CD4-positive, alpha-beta T cell treated with Interleukin-2 at 100 ng/mL for 4 hours (primary cell): Measurements from ENCODE around the gene PCP2.
"Not testable (repeated sequence)": the region's sequence is repeated elsewhere in the genome, so short reads cannot be mapped to it uniquely, and the experiment has no call there.

Experiments used
- DNase-seq: peaks from one replicate; pipeline ENCODE4 v3.0.0-alpha.2; 2020; ENCODE audit warnings: low spot score

PCP2 gene

DNA sequence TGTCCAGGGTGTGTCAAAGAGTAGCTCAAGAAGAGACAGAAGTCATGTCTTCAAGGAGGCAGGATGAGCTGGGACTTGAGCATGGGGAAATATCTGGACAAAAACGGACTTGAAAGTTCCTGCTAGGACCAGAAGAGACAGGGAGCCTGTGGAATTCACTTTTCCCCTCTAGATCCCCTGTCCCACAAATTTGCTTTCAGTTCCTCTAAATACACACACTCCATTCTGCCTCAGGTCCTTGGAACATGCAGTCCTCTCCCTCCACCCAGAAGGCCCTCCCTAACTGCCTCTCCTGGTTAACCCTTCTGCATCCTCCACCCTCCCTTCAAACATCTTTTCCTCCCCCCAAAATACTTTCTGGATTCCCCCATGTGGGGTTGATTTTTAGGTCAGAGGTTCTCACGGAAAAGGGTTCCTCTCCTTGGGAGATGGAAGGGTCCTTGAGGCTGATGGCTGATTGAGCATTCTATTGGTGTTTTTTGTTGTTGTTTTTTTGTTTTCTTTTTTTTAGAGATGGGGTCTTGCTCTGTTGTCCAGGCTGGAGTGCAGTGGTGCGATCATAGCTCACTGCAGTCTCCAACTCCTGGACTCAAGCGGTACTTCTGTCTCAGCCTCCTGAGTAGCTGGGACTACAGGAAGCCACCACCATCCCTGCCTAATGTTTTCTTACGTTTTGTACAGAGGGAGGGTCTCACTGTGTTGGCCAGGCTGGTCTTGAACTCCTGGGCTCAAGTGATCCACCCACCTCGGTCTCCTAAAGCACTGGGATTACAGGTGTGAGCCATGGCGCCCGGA, 28.4 kb upstream of the PCP2 start:
- DNase-seq: no peak

DNA sequence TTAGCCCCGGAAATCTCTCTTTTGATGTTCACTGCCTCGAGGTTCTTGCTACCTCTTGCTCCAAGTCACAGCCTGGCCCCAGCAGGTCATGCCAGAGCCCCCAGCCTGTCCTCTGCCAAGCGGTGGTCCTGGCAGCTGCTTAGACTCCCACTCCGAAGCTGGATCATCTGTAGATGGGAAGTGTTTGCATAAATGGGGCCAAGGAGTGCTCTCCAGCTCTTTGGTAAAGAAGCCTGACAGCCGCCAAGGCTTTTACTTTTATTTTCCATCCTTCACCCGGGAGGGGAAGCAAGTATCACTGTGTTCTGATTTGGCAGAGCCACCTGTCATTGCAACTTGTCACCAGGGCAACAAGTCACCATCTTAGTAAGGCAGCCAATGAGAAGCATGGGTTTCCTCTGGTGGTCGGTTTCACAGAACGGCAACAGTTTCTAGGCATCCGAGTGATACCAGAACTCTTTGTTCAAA, 24.7 kb upstream of the PCP2 start:
- peak; percentile 58 for DNase-seq

GRCh38 chr19:7657131-7657751, 23.7 kb upstream of the PCP2 start:
- peak; percentile 23 for DNase-seq

GRCh38 chr19:7655581-7655980, 22.1 kb upstream of the PCP2 start:
- DNase-seq: no peak

- no peak for DNase-seq
Measured at GRCh38 chr19:7654401-7654800, 20.9 kb upstream of the PCP2 start.

DNA sequence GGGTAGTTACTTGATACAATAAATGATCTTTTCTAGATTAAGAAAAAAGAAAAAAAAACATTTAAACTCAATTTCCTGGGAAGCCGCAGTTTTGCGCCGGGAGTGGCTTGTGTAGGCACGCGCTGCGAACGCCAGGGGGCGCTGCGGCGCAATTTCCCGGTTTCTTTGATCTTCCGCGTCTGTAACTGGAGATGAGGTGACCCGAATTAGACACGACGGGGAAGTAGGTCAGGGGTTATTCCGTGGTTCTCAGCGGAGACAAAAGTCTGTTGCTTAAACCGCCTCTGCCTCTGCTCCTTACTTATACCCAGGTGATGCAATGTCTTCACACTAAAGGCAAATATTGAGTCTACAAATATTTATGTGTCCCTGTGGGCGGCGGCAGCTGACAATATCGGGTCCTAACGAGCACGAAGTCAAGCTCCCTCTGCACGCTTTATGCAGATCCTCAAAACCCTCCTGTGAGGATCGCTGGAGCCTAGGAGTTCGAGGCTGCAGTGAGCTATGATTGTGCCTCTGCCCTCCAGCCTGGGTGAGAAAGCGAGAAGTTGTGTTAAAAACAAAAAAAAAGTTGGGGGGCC, 18.6 kb upstream of the PCP2 start:
- DNase-seq: peak; percentile 87

GRCh38 chr19:7650148-7650547, 16.6 kb upstream of the PCP2 start:
- DNase-seq: no peak

DNA sequence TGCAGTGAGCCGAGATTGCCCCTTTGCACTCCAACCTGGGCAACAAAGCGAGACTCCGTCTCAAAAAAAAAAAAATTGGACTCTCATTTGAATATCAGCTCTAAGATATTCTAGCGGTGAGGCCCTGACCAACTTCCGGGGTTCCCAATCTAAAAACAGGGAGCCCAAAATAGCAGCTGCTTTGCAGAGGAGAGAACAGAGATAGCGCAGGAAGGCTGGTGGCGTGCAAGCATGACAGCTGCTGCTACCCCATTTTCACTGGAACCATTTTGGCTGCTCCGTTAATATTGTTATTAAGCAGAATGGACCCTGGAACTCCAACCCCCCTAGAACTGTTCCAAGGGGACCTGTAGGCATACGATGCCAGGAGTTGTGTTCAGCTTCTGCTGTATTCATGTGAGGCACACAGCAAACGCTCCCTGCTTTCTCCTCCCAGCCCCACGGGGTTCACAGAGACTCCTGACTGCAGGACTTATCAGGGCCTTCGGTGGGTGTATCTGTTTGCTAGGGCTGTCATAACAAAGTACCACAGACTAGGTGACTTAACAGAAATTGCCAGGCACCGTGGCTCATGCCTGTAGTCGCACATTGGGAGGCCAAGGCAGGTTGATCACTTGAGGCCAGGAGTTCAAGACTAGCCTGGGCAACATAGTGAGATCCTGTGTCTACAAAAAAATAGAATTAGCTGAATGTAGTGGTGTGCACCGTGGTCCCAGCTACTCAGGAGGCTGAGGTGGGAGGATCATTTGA, 14.9 kb upstream of the PCP2 start:
- DNase-seq: no peak

- DNase-seq: no peak
Measured at GRCh38 chr19:7647156-7647555, 13.6 kb upstream of the PCP2 start.

DNA sequence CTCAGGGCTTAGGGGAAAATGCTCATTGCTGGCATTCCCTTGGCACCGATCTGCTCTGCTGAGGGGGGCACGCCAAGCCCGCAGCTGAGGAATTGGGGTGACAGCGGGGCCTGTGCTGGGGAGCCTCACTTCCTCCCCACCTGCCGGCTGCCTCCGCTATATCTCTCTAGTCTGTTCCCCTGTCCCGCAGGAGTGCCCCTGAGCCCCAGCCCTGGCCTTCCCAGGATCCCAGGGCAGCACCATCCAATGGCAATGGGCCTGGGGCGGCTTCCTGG, 12.8 kb upstream of the PCP2 start:
- DNase-seq: no peak

DNA sequence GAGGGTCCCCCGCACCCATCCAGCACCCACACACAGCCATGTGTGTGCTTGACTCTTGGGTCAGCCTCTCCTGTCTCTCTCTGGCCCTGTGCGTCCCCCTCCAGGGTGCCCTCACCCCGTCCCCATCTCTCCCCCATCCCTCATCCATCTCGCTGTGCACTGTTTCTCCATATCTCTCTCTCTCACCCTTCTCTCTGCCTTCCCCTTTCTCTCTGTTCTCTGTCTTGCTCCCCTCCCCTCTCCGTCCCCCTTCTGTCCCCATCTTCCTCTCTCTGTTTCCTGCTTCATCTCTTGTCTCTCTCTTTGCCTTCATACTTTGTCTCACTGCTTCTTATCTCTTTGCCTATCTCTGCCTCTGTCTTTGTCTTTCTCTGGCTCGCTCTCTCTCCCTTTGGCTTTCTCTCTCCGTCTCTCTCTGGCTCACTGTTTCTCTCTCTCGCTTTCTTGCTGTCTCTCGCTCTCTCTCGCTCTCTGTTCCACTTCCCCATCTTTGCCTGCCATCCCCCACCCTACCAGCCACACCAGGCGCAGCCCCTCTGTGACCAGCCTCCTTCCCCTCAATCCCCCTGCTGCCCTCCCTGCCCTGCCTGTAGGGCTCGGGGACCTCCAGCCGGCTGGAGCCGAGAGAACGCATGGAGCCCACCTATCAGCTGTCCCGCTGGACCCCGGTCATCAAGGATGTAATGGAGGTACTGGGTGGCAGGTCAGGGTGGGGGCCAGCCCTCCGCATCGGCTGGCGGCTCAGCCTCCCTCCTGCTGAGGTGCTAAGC, 12.3 kb upstream of the PCP2 start:
- no peak for DNase-seq

DNA sequence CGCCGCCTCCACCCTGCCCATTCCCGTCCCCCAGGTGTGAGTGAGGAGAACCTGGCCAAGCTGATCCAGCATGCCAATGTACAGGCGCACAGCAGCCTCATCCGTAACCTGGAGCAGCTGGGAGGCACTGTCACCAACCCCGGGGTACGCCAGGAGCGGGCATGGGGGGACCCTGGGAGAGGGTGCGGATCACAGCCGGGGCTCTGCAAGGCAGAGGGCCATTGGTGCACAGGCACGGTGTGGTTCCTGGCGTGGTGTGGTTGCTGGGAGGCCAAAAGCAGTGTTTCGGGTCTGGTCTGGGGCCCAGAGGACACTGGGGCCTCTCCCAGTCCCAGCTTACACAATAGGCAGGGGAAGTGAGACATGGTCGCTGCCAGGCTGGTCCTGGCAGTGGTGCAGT, 11.6 kb upstream of the PCP2 start:
- DNase-seq: no peak

GRCh38 chr19:7644550-7644877, 11.0 kb upstream of the PCP2 start:
- DNase-seq: no peak

DNA sequence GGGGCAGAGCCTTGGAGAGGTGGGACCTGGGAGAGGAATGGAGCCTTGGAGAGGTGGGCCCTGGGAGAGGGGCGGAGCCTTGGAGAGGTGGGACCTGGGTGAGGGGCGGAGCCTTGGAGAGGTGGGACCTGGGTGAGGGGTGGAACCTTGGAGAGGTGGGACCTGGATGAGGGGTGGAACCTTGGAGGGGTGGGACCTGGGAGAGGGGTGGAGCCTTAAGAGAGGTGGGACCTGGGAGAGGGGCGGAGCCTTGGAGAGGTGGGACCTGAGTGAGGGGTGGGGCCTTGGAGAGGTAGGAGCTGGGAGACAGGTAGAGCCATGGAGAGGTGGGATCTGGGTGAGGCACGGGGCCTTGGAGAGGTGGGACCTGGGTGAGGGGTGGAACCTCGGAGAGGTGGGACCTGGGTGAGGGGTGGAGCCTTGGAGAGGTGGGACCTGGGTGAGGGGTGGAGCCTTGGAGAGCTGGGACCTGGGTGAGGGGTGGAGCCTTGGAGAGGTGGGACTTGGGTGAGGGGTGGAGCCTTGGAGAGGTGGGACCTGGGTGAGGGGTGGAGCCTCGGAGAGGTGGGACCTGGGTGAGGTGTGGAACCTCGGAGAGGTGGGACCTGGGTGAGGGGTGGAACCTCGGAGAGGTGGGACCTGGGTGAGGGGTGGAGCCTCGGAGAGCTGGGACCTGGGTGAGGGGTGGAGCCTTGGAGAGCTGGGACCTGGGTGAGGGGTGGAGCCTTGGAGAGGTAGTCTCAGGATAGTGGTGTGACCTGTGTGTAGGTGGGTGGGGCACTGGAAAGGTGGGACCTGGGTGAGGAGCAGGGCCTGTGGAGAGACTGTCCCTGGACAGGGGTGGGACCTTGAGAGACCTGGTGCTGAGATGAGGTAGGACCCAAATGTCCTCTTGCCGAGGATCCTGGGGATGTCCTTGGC, 10.4 kb upstream of the PCP2 start:
- DNase-seq: not testable (repeated sequence)

GRCh38 chr19:7643031-7643415, 9.5 kb upstream of the PCP2 start:
- no peak for DNase-seq

GRCh38 chr19:7642295-7643030, 8.9 kb upstream of the PCP2 start:
- DNase-seq: no peak

GRCh38 chr19:7641290-7642276, 8.1 kb upstream of the PCP2 start:
- no peak for DNase-seq

- DNase-seq: no peak
Measured at GRCh38 chr19:7640803-7641202, 7.3 kb upstream of the PCP2 start.

GRCh38 chr19:7639863-7640348, 6.4 kb upstream of the PCP2 start:
- no peak for DNase-seq
